GM23338 (cell line): ENCODE results near the gene ADIG. TPM values are rescaled to one million over a fixed set of nuclear protein-coding genes. Genes with fewer than 3 reads are reported as not detected.
"Not testable (repeated sequence)": the region's sequence is repeated elsewhere in the genome, so short reads cannot be mapped to it uniquely, and the experiment has no call there.

Source experiments
- ATAC-seq: fragments of 200-7000 bp; cut with Tn5 transposase; 3 replicates; pipeline ENCODE4 v1.9.1; 2020
- DNase-seq: peaks from one replicate; pipeline ENCODE4 v3.0.0-alpha.2; 2015; ENCODE audit warnings: low spot score
- H2AFZ ChIP-seq: fragments of 200-600 bp; sonication (generic); 2 replicates; pipeline ENCODE4 v1.8.0; 2016; ENCODE audit warnings: antibody characterized with exemption, mild to moderate bottlenecking, moderate library complexity
- H3F3A ChIP-seq: fragments of 200-600 bp; sonication (generic); replicated peaks from 2 replicates; pipeline ENCODE4 v1.8.0; 2017; ENCODE audit warnings: antibody characterized with exemption, mixed run types, low read depth
- H3K27ac ChIP-seq: fragments of 200-600 bp; sonication (generic); 2 replicates; pipeline ENCODE4 v1.6.1; 2016; ENCODE audit warnings: low read depth
- H3K27me3 ChIP-seq: fragments of 200-600 bp; sonication (generic); 2 replicates; pipeline ENCODE4 v1.8.0; 2016; ENCODE audit warnings: mild to moderate bottlenecking, mixed run types, moderate library complexity; ENCODE audit not compliant: insufficient read depth
- H3K36me3 ChIP-seq: fragments of 200-600 bp; sonication (generic); 2 replicates; pipeline ENCODE4 v1.8.0; 2016; ENCODE audit warnings: mild to moderate bottlenecking; ENCODE audit not compliant: insufficient read depth
- H3K4me1 ChIP-seq: fragments of 200-600 bp; sonication (generic); 2 replicates; pipeline ENCODE4 v1.8.0; 2016; ENCODE audit warnings: mild to moderate bottlenecking, moderate library complexity; ENCODE audit not compliant: insufficient read depth
- H3K4me2 ChIP-seq: fragments of 200-600 bp; sonication (generic); 2 replicates; pipeline ENCODE4 v1.7.1; 2017; ENCODE audit warnings: mixed run types
- H3K4me3 ChIP-seq: fragments of 200-600 bp; sonication (generic); 2 replicates; pipeline ENCODE4 v1.6.1; 2016; ENCODE audit warnings: mixed run types
- H3K79me2 ChIP-seq: fragments of 200-600 bp; sonication (generic); replicated peaks from 2 replicates; pipeline ENCODE4 v1.8.0; 2017; ENCODE audit warnings: mild to moderate bottlenecking; ENCODE audit not compliant: insufficient read depth
- H3K9me2 ChIP-seq: fragments of 200-600 bp; sonication (generic); 2 replicates; pipeline ENCODE4 v1.8.0; 2017; ENCODE audit not compliant: insufficient read depth
- H4K20me1 ChIP-seq: fragments of 200-600 bp; sonication (generic); replicated peaks from 2 replicates; pipeline ENCODE4 v1.8.0; 2017; ENCODE audit warnings: mild to moderate bottlenecking; ENCODE audit not compliant: insufficient read depth
- H3K27ac Mint-ChIP-seq: 2 replicates; pipeline ENCODE4 v1.8.0; 2020; ENCODE audit warnings: inconsistent platforms, mild to moderate bottlenecking, moderate library complexity, mixed read lengths
- H3K27me3 Mint-ChIP-seq: 3 replicates; pipeline ENCODE4 v1.8.0; 2022; ENCODE audit warnings: low read depth, mild to moderate bottlenecking, moderate library complexity, mixed read lengths, inconsistent platforms; ENCODE audit not compliant: insufficient read depth, poor library complexity
- H3K36me3 Mint-ChIP-seq: 3 replicates; pipeline ENCODE4 v1.8.0; 2021; ENCODE audit warnings: low read depth, mild to moderate bottlenecking, inconsistent platforms, moderate library complexity, mixed read lengths
- H3K4me1 Mint-ChIP-seq: 3 replicates; pipeline ENCODE4 v1.8.0; 2020; ENCODE audit warnings: mild to moderate bottlenecking, inconsistent platforms, mixed read lengths
- H3K4me3 Mint-ChIP-seq: 3 replicates; pipeline ENCODE4 v1.8.0; 2021; ENCODE audit warnings: moderate library complexity, mild to moderate bottlenecking, inconsistent platforms, mixed read lengths
- H3K9me3 Mint-ChIP-seq: 3 replicates; pipeline ENCODE4 v1.8.0; 2020; ENCODE audit warnings: moderate library complexity, mild to moderate bottlenecking, inconsistent platforms, mixed read lengths
- CREB1 ChIP-seq: fragments of 250-450 bp; sonication (Bioruptor Pico); IDR thresholded peaks from 2 replicates; pipeline ENCODE4 v1.5.0; 2020; ENCODE audit warnings: low read depth, mild to moderate bottlenecking, moderate library complexity
- CTCF ChIP-seq, 2 experiments: fragments of 200-600 bp in 1 of 2; sonication (generic) in 1 of 2; conservative IDR thresholded peaks; 2 replicates each; pipeline versions ENCODE4 v1.5.1 to v1.6.1; 2016 to 2017; ENCODE audit warnings: antibody characterized with exemption in 2 of 2, low read depth in 2 of 2, mild to moderate bottlenecking in 2 of 2, moderate library complexity in 1 of 2
- ETS1 ChIP-seq: IDR thresholded peaks from 2 replicates; pipeline ENCODE4 v1.6.1; 2016; ENCODE audit warnings: antibody characterized with exemption
- EZH2 ChIP-seq: fragments of 200-600 bp; sonication (generic); IDR thresholded peaks from one replicate; pipeline ENCODE4 v1.8.0; 2017; ENCODE audit warnings: antibody characterized with exemption, mild to moderate bottlenecking, low read depth; ENCODE audit not compliant: unreplicated experiment
- EZH2phosphoT487 ChIP-seq: fragments of 200-600 bp; sonication (generic); IDR thresholded peaks from one replicate; pipeline ENCODE4 v1.8.1; 2018; ENCODE audit warnings: antibody characterized with exemption; ENCODE audit not compliant: unreplicated experiment
- NANOG ChIP-seq: IDR thresholded peaks from 2 replicates; pipeline ENCODE4 v1.6.1; 2016; ENCODE audit warnings: antibody characterized with exemption, borderline replicate concordance
- REST ChIP-seq: IDR thresholded peaks from one replicate; pipeline ENCODE4 v1.6.1; 2018; ENCODE audit warnings: antibody characterized with exemption; ENCODE audit not compliant: unreplicated experiment
- ZNF114 ChIP-seq: fragments of 250-450 bp; sonication (Bioruptor Pico); IDR thresholded peaks from 2 replicates; pipeline ENCODE4 v1.5.0; 2020; ENCODE audit warnings: mild to moderate bottlenecking, moderate library complexity
- ZNF331 ChIP-seq: fragments of 250-450 bp; sonication (Bioruptor Pico); IDR thresholded peaks from 2 replicates; pipeline ENCODE4 v1.5.0; 2020; ENCODE audit warnings: low read depth, mild to moderate bottlenecking, moderate library complexity
- polyA plus RNA-seq: library from polyadenylated mRNA; unstranded; fragments of >200 nt; fragmentation: Nextera tagmentation; extraction: Ambion mirVana; gene quantifications from 2 replicates; pipeline ENCODE4 v1.2.1, GENCODE V29; 2016
- total RNA-seq: library from RNA; depleted of rRNA; stranded (reverse); fragments of >200 nt; shearing (Covaris generic); gene quantifications from 2 replicates; pipeline ENCODE4 v1.2.3, GENCODE V29; 2014

The ADIG gene
- total and polyA plus RNA-seq, 2 experiments from 2014 or later = not detected

GRCh38 chr20:38592411-38592790 lies 11.4 kb downstream of the ADIG start:
- not testable (repeated sequence) for H3K4me3 Mint-ChIP-seq, H3F3A ChIP-seq, H3K27me3 ChIP-seq, H3K36me3 Mint-ChIP-seq, H4K20me1 ChIP-seq, H3K4me1 Mint-ChIP-seq, H3K27ac ChIP-seq, ATAC-seq, H3K27me3 Mint-ChIP-seq, H3K79me2 ChIP-seq, DNase-seq, H3K4me2 ChIP-seq, H3K9me2 ChIP-seq, H3K27ac Mint-ChIP-seq, H3K9me3 Mint-ChIP-seq, H3K4me3 ChIP-seq, H3K36me3 ChIP-seq, H3K4me1 ChIP-seq
- H2AFZ ChIP-seq = peak overlapping the region; percentile 72

GRCh38 chr20:38594281-38594680 lies 13.3 kb downstream of the ADIG start:
- not testable (repeated sequence) for H3K4me3 Mint-ChIP-seq, H3K4me3 ChIP-seq, H3K27me3 ChIP-seq, H3K9me2 ChIP-seq, H3K36me3 ChIP-seq, H4K20me1 ChIP-seq, DNase-seq, H3K27ac ChIP-seq, H3K4me2 ChIP-seq, H3F3A ChIP-seq, H3K79me2 ChIP-seq, H3K27me3 Mint-ChIP-seq, H3K4me1 Mint-ChIP-seq, H2AFZ ChIP-seq, H3K27ac Mint-ChIP-seq, H3K4me1 ChIP-seq, ATAC-seq
- peaks cover 10% of the 10 kb centered on the region for H3K36me3 Mint-ChIP-seq
- H3K9me3 Mint-ChIP-seq = peaks cover 14% of the 10 kb centered on the region

GRCh38 chr20:38595886-38596285 lies 14.9 kb downstream of the ADIG start:
- not testable (repeated sequence) for H3K4me3 ChIP-seq, DNase-seq, H3K27me3 Mint-ChIP-seq, H3K9me2 ChIP-seq, H2AFZ ChIP-seq, H4K20me1 ChIP-seq, H3K4me1 Mint-ChIP-seq, H3K27me3 ChIP-seq, H3K27ac ChIP-seq, H3K36me3 ChIP-seq, ATAC-seq, H3K4me3 Mint-ChIP-seq, H3K27ac Mint-ChIP-seq, H3K4me1 ChIP-seq, H3K79me2 ChIP-seq, H3K4me2 ChIP-seq, H3F3A ChIP-seq
- peaks cover 14% of the 10 kb centered on the region for H3K9me3 Mint-ChIP-seq
- H3K36me3 Mint-ChIP-seq = peaks cover 10% of the 10 kb centered on the region

GRCh38 chr20:38599410-38599882 lies 18.4 kb downstream of the ADIG start:
- peaks cover 22% of the 10 kb centered on the region for H3K27me3 ChIP-seq
- H3K4me2 ChIP-seq = no peak overlapping the region; the same call in 1 of the 2 replicates
- peaks cover 10% of the 10 kb centered on the region for H3K36me3 Mint-ChIP-seq
- peaks cover 11% of the 10 kb centered on the region; the same call in 1 of the 2 replicates for H3K4me1 ChIP-seq
- peaks cover 14% of the 10 kb centered on the region for H3K9me3 Mint-ChIP-seq
- no peaks in the 10 kb centered on the region for H3K79me2 ChIP-seq
- no peak overlapping the region for H3K27ac Mint-ChIP-seq
- DNase-seq = no peak
- H2AFZ ChIP-seq = no peak overlapping the region
- no peak overlapping the region for H3K4me3 Mint-ChIP-seq
- peaks cover 16% of the 10 kb centered on the region for H3K4me1 Mint-ChIP-seq
- H4K20me1 ChIP-seq = no peaks in the 10 kb centered on the region
- H3F3A ChIP-seq = no peaks in the 10 kb centered on the region
- H3K36me3 ChIP-seq = no peaks in the 10 kb centered on the region
- H3K27me3 Mint-ChIP-seq = peaks cover 6% of the 10 kb centered on the region
- H3K4me3 ChIP-seq = no peak overlapping the region
- no peaks in the 10 kb centered on the region for H3K9me2 ChIP-seq
- no peak overlapping the region for H3K27ac ChIP-seq
- peak; percentile 32 for ATAC-seq
- TF ChIP-seq ETS1 (no peak), EZH2 (no peak), REST (no peak), ZNF331 (CRISPR knock-in tag) (no peak), CREB1 (CRISPR knock-in tag) (no peak), EZH2phosphoT487 (no peak), CTCF (conservative IDR thresholded peaks at IDR 0.05; ENCODE audit: low read depth in 2 of 2) (no peak), ZNF114 (CRISPR knock-in tag) (no peak), NANOG (no peak)
